Glomerular endothelial cell (primary cell): ENCODE data around the gene MGAT5B. TPM values are rescaled to one million over a fixed set of nuclear protein-coding genes. Genes with fewer than 3 reads are reported as not detected.
"Not testable (repeated sequence)": the region's sequence is repeated elsewhere in the genome, so short reads cannot be mapped to it uniquely, and the experiment has no call there.

ENCODE experiments used
- DNase-seq: peaks from one replicate; pipeline ENCODE4 v3.0.0-alpha.2; 2011; ENCODE audit warnings: low read depth, low spot score; ENCODE audit errors: extremely low read depth
- total RNA-seq: library from RNA; depleted of rRNA; stranded (reverse); fragments of >200 nt; gene quantifications from 2 replicates; pipeline ENCODE4 v1.2.3, GENCODE V29; 2015

Gene MGAT5B
- total RNA-seq, 1 donor from 2014 or later = 10.0 TPM

- DNase-seq = no peak
Measured at GRCh38 chr17:76968707-76969597, 100.7 kb downstream of the MGAT5B start.

- no peak for DNase-seq
Measured at GRCh38 chr17:76969598-76970172, 101.5 kb downstream of the MGAT5B start.

- DNase-seq = not testable (repeated sequence)
Measured at GRCh38 chr17:76970228-76970627, 102.0 kb downstream of the MGAT5B start.

GRCh38 chr17:76972046-76972641 lies 103.9 kb downstream of the MGAT5B start:
- no peak for DNase-seq

- no peak for DNase-seq
Measured at GRCh38 chr17:76973040-76973439, 104.8 kb downstream of the MGAT5B start.

- DNase-seq = no peak
Measured at GRCh38 chr17:76974721-76975120, 106.5 kb downstream of the MGAT5B start.

- DNase-seq = not testable (repeated sequence)
Measured at GRCh38 chr17:76978050-76978449, 109.8 kb downstream of the MGAT5B start.

- DNase-seq = no peak
Measured at GRCh38 chr17:76981545-76982295, 113.5 kb downstream of the MGAT5B start.

- DNase-seq = no peak
Measured at GRCh38 chr17:76982408-76983074, 114.3 kb downstream of the MGAT5B start.

- DNase-seq = no peak
Measured at GRCh38 chr17:76983075-76983775, 115.0 kb downstream of the MGAT5B start.

- no peak for DNase-seq
Measured at GRCh38 chr17:76986365-76986764, 118.2 kb downstream of the MGAT5B start.

GRCh38 chr17:76987486-76988093 lies 119.4 kb downstream of the MGAT5B start:
- DNase-seq = no peak

- DNase-seq = no peak
Measured at GRCh38 chr17:76988796-76989195, 120.6 kb downstream of the MGAT5B start.

- no peak for DNase-seq
Measured at GRCh38 chr17:76989519-76989918, 121.3 kb downstream of the MGAT5B start.

- no peak for DNase-seq
Measured at GRCh38 chr17:76992891-76993290, 124.7 kb downstream of the MGAT5B start.

- DNase-seq = no peak
Measured at GRCh38 chr17:76993651-76994050, 125.4 kb downstream of the MGAT5B start.

- DNase-seq = no peak
Measured at GRCh38 chr17:76994237-76994637, 126.0 kb downstream of the MGAT5B start.

GRCh38 chr17:76995387-76996105 lies 127.3 kb downstream of the MGAT5B start:
- DNase-seq = no peak
